Measurements from ENCODE around the gene FXYD6.

DNA sequence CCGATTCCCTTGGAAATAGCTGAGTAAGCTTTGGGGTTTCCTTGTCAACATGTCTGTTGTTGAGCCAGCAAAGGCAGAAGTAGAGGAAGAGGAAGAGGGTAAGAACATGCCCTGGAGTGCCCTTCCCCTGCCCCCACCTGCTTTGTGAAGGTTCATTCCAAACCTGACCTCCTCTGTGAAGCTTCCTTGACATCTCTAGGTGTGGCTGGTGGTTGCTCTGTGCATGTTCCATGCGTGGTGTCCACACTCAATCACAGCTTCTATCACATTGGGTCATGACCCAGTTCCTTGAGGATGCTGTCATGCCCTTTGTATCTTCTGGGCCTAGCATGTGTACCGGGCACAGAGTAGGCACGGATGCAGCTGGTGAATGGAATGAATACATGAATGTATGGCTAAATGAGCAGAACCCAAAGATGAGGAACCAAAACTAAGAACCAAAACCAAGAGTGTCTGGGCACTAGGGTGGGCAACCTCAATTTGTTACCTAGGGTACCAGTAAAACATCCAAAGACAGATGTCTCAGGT lies 23.7 kb upstream of the FXYD6 start:
- no peak for TF ChIP-seq CTCF (IDR thresholded peaks at IDR 0.05; ENCODE audit: insufficient read depth, low read length, poor library complexity, severe bottlenecking)
- TF ChIP-seq EZH2phosphoT487 (conservative IDR thresholded peaks at IDR 0.05; ENCODE audit: low read length): no peak

All from SU-DHL-6 (cell line).